IMR-90 (cell line): ENCODE data around the gene CRTC1. TPM values are rescaled to one million over a fixed set of nuclear protein-coding genes. Genes with fewer than 3 reads are reported as not detected.

Experiments
- ATAC-seq: fragments of 200-7000 bp; cut with Tn5 transposase; 2 replicates; pipeline ENCODE4 v1.9.1; 2020; ENCODE audit warnings: low read depth, mild to moderate bottlenecking, moderate library complexity
- BruUV-seq: library from RNA; stranded (reverse); fragments of 400-500 nt; replicated peaks from 2 replicates; lab custom pipeline; 2021; lab: Mats Ljungman, UMichigan
- CTCF ChIA-PET: fragments of 300-600 bp; formaldehyde crosslinking; extraction: SDS; loops from one replicate; lab custom pipeline; 2021; ENCODE audit warnings: antibody characterized with exemption; lab: Yijun Ruan, JAX
- POLR2A ChIA-PET: fragments of 300-600 bp; sonication (Branson Sonifier 250); formaldehyde crosslinking; loops from one replicate; lab custom pipeline; 2022; ENCODE audit warnings: antibody characterized with exemption; ENCODE audit not compliant: unreplicated experiment; lab: Charles Lee
- DNase-seq: peaks from one replicate; pipeline ENCODE4 v3.0.0; 2013
- H2AFZ ChIP-seq: replicated peaks from 2 replicates; pipeline ENCODE3; 2013; ENCODE audit warnings: low read length, mild to moderate bottlenecking; ENCODE audit not compliant: poor library complexity
- H2AK5ac ChIP-seq: 2 replicates; pipeline ENCODE4 v1.6.1; 2013; ENCODE audit warnings: low read depth, low read length, inconsistent platforms
- H2AK9ac ChIP-seq: replicated peaks from 2 replicates; pipeline ENCODE3; 2013; ENCODE audit warnings: mild to moderate bottlenecking, low read depth, low read length, moderate library complexity; ENCODE audit not compliant: poor library complexity
- H2BK120ac ChIP-seq: 2 replicates; pipeline ENCODE4 v1.6.1; 2013; ENCODE audit warnings: low read depth, low read length, inconsistent platforms
- H2BK15ac ChIP-seq: 3 replicates; pipeline ENCODE4 v1.6.1; 2013; ENCODE audit warnings: low read depth, low read length, inconsistent platforms
- H2BK20ac ChIP-seq: 2 replicates; pipeline ENCODE4 v1.6.1; 2013; ENCODE audit warnings: low read depth, mild to moderate bottlenecking, inconsistent platforms, low read length, moderate library complexity
- H2BK5ac ChIP-seq: 2 replicates; pipeline ENCODE4 v1.6.1; 2013; ENCODE audit warnings: mild to moderate bottlenecking, low read depth, low read length, inconsistent platforms; ENCODE audit not compliant: poor library complexity, severe bottlenecking
- H3K14ac ChIP-seq: replicated peaks from 2 replicates; pipeline ENCODE4 v1.6.1; 2013; ENCODE audit warnings: low read depth, low read length, inconsistent platforms
- H3K18ac ChIP-seq: 2 replicates; pipeline ENCODE4 v1.6.1; 2013; ENCODE audit warnings: low read depth, low read length, control low read depth
- H3K23ac ChIP-seq: 2 replicates; pipeline ENCODE4 v1.6.1; 2013; ENCODE audit warnings: low read depth, low read length, inconsistent platforms
- H3K27ac ChIP-seq: 2 replicates; pipeline ENCODE4 v1.5.1; 2013; ENCODE audit warnings: mild to moderate bottlenecking, control low read depth, low read length; ENCODE audit not compliant: insufficient read depth
- H3K27me3 ChIP-seq: 2 replicates; pipeline ENCODE4 v1.6.1; 2013; ENCODE audit warnings: low read length; ENCODE audit not compliant: control insufficient read depth, insufficient read depth
- H3K36me3 ChIP-seq: 2 replicates; pipeline ENCODE4 v1.6.1; 2013; ENCODE audit warnings: low read length, mixed read lengths; ENCODE audit not compliant: control insufficient read depth, insufficient read depth
- H3K4ac ChIP-seq: 2 replicates; pipeline ENCODE4 v1.6.1; 2013; ENCODE audit warnings: low read depth, low read length, inconsistent platforms
- H3K4me1 ChIP-seq: 2 replicates; pipeline ENCODE4 v1.6.1; 2013; ENCODE audit warnings: low read length, mixed read lengths; ENCODE audit not compliant: control insufficient read depth, insufficient read depth
- H3K4me2 ChIP-seq: 2 replicates; pipeline ENCODE4 v1.6.1; 2013; ENCODE audit warnings: low read depth, mild to moderate bottlenecking, control low read depth, low read length, moderate library complexity
- H3K4me3 ChIP-seq: 2 replicates; pipeline ENCODE4 v1.5.1; 2013; ENCODE audit warnings: low read depth, mild to moderate bottlenecking, control low read depth, low read length, moderate library complexity; ENCODE audit not compliant: insufficient read depth
- H3K56ac ChIP-seq: 2 replicates; pipeline ENCODE4 v1.6.1; 2013; ENCODE audit warnings: low read length, inconsistent platforms; ENCODE audit not compliant: insufficient read depth; ENCODE audit errors: extremely low read depth
- H3K79me1 ChIP-seq, 2 experiments: 2 replicates each; pipeline ENCODE4 v1.6.1; 2013; ENCODE audit warnings: low read length in 2 of 2, inconsistent platforms in 1 of 2, low read depth in 1 of 2
- H3K9ac ChIP-seq: 2 replicates; pipeline ENCODE4 v1.6.1; 2013; ENCODE audit warnings: low read depth, low read length, control low read depth
- H3K9me1 ChIP-seq: 2 replicates; pipeline ENCODE4 v1.6.1; 2013; ENCODE audit warnings: low read length, inconsistent platforms; ENCODE audit not compliant: insufficient read depth
- H3K9me3 ChIP-seq: 2 replicates; pipeline ENCODE4 v1.6.1; 2013; ENCODE audit warnings: low read length; ENCODE audit not compliant: control insufficient read depth, insufficient read depth
- H4K20me1 ChIP-seq: 2 replicates; pipeline ENCODE4 v1.6.1; 2013; ENCODE audit warnings: low read length, inconsistent platforms; ENCODE audit not compliant: insufficient read depth
- H4K5ac ChIP-seq: 2 replicates; pipeline ENCODE4 v1.6.1; 2013; ENCODE audit warnings: mild to moderate bottlenecking, low read depth, low read length, control low read depth
- H4K8ac ChIP-seq, 2 experiments: 2 replicates each; pipeline ENCODE4 v1.6.1; 2013; ENCODE audit warnings: low read depth in 2 of 2, low read length in 2 of 2, control low read depth in 1 of 2, inconsistent platforms in 1 of 2
- H4K91ac ChIP-seq: 2 replicates; pipeline ENCODE4 v1.6.1; 2013; ENCODE audit warnings: low read depth, low read length, inconsistent platforms; ENCODE audit not compliant: insufficient read depth
- BHLHE40 ChIP-seq: fragments of 150-350 bp; IDR thresholded peaks from 2 replicates; pipeline ENCODE4 v1.6.1; 2016; ENCODE audit warnings: mild to moderate bottlenecking, low read depth, low read length
- CHD1 ChIP-seq: IDR thresholded peaks from 2 replicates; pipeline ENCODE4 v1.6.1; 2012; ENCODE audit warnings: low read depth, low read length, improper control_type of control experiment
- MXI1 ChIP-seq: IDR thresholded peaks from 2 replicates; pipeline ENCODE4 v1.6.1; 2012; ENCODE audit warnings: low read depth, mild to moderate bottlenecking, low read length, moderate library complexity, borderline replicate concordance
- POLR2A ChIP-seq: IDR thresholded peaks from 2 replicates; pipeline ENCODE4 v1.6.1; 2012; ENCODE audit warnings: mild to moderate bottlenecking, low read depth, low read length
- RCOR1 ChIP-seq: IDR thresholded peaks from 2 replicates; pipeline ENCODE4 v1.6.1; 2012; ENCODE audit warnings: mild to moderate bottlenecking, low read length, improper control_type of control experiment; ENCODE audit not compliant: insufficient replicate concordance
- USF2 ChIP-seq: fragments of 150-350 bp; IDR thresholded peaks from 2 replicates; pipeline ENCODE4 v1.6.1; 2017; ENCODE audit warnings: mild to moderate bottlenecking, antibody characterized with exemption, low read length, low read depth
- WGBS, 2 experiments: methylation state at CpG; one replicate each; pipeline versions ENCODE4 v1.1.5 to v1.1.7; 2013; ENCODE audit warnings: missing lambda C conversion rate in 2 of 2; ENCODE audit not compliant: insufficient read length in 1 of 2; ENCODE audit errors: extremely low coverage in 2 of 2; 5-methylcytosine and 5-hydroxymethylcytosine counted together
- dilution Hi-C: fragments of 300-500 bp; cut with HindIII; formaldehyde crosslinking; loops from one replicate; pipeline ENCODE4 v1.14.3; 2018; ENCODE audit warnings: low sequenced_read_pairs; ENCODE audit not compliant: unreplicated experiment
- in situ Hi-C: fragments of 300-500 bp; cut with MboI; formaldehyde crosslinking; loops from 3 replicates; pipeline ENCODE4 v1.14.3; 2019; ENCODE audit warnings: low sequenced_read_pairs, inconsistent platforms, mixed read lengths
- intact Hi-C: fragments of 100-400 bp; cut with micrococcal nuclease; formaldehyde crosslinking; loops from 2 replicates; pipeline ENCODE4 v1.10.0; 2022
- polyA plus RNA-seq, 3 experiments: library from polyadenylated mRNA; depleted of rRNA; stranded (reverse); fragments of >200 nt; gene quantifications; 2 replicates each; pipeline ENCODE4 v1.2.3, GENCODE V29; 2012; ENCODE audit warnings: low replicate concordance in 1 of 3
- total RNA-seq: library from RNA; depleted of rRNA; stranded (reverse); fragments of >200 nt; gene quantifications from 2 replicates; pipeline ENCODE4 v1.2.3, GENCODE V29; 2012

The CRTC1 gene
- total and polyA plus RNA-seq, 2 of the 4 experiments (the other 2 are of a cell fraction), result 0.18 to 5.7 TPM

- peak; percentile 80 for TF ChIP-seq BHLHE40
These were observed 32.9 kb upstream of the CRTC1 start (continued) for GRCh38 chr19:18650468-18651041.

GRCh38 chr19:18651300-18651699 is 32.2 kb upstream of the CRTC1 start:
- DNase-seq, result no peak
- H4K20me1 ChIP-seq, result peaks cover 31% of the 10 kb centered on the region
- H3K4me2 ChIP-seq, result peak overlapping the region; percentile 58

More at GRCh38 chr19:18651300-18651699, 32.2 kb upstream of the CRTC1 start:
- peak overlapping the region; percentile 89 for H4K91ac ChIP-seq
- peak overlapping the region; percentile 25 for H4K5ac ChIP-seq
- H3K9me1 ChIP-seq, result peaks cover 30% of the 10 kb centered on the region
- no peaks in the 10 kb centered on the region for H3K36me3 ChIP-seq
- ATAC-seq, result no peak
- H2AK5ac ChIP-seq, result peak overlapping the region; percentile 95
- no peak overlapping the region for H3K4me3 ChIP-seq
- no TSS peak for BruUV-seq
- peak overlapping the region; percentile 45 for H3K18ac ChIP-seq
- H4K8ac ChIP-seq, result peak overlapping the region; percentile 59 to 83
- peak overlapping the region; percentile 83 for H2BK20ac ChIP-seq
- H2BK15ac ChIP-seq, result peak overlapping the region; percentile 34; the same call in 2 of the 3 replicates
- peak overlapping the region; percentile 67 for H3K14ac ChIP-seq
- no peaks in the 10 kb centered on the region for H3K27me3 ChIP-seq
- peak overlapping the region; percentile 45; the same call in 1 of the 2 replicates for H3K9ac ChIP-seq
- peak overlapping the region; percentile 90 for H3K4ac ChIP-seq
- no peak overlapping the region for H2AFZ ChIP-seq
- dilution Hi-C loops (no loop called here), in situ Hi-C loops (no loop called here), intact Hi-C loops (no loop called here)
- TF ChIP-seq CHD1 (no peak), POLR2A (no peak), MXI1 (no peak), RCOR1 (no peak), USF2 (no peak), BHLHE40 (no peak)
- POLR2A ChIA-PET, result no interaction called here
- H3K27ac ChIP-seq, result peak overlapping the region; percentile 71
- WGBS, 2 experiments, result no CpG with 5 or more reads among the region's 1 CpG
- H3K4me1 ChIP-seq, result peaks cover 37% of the 10 kb centered on the region
- H3K9me3 ChIP-seq, result no peaks in the 10 kb centered on the region
- peak overlapping the region; percentile 84 for H3K23ac ChIP-seq
- peaks cover 22 to 64% of the 10 kb centered on the region in 2 experiments; a peak in 3 of 4 replicates for H3K79me1 ChIP-seq
- CTCF ChIA-PET, result no interaction called here
- H2BK5ac ChIP-seq, result peak overlapping the region; percentile 81
- H2BK120ac ChIP-seq, result peak overlapping the region; percentile 85
- H3K56ac ChIP-seq, result peak overlapping the region; percentile 73
- H2AK9ac ChIP-seq, result peak overlapping the region; percentile 84
